K562 (cell line): ENCODE data around the gene AMIGO1. TPM values are rescaled to one million over a fixed set of nuclear protein-coding genes. Genes with fewer than 3 reads are reported as not detected.
A peak's percentile ranks its signal among the peaks of the same experiment; 100 is the strongest.

ENCODE experiments used
- EZH2 ChIP-seq: IDR thresholded peaks from 2 replicates; pipeline ENCODE4 v1.6.1; 2012; ENCODE audit warnings: low read depth, mild to moderate bottlenecking, inconsistent platforms, low read length, borderline replicate concordance
- FOXA1 ChIP-seq: fragments of 450-650 bp; IDR thresholded peaks from 2 replicates; pipeline ENCODE4 v1.6.1; 2016; ENCODE audit warnings: mild to moderate bottlenecking, borderline replicate concordance
- GTF2F1 ChIP-seq: IDR thresholded peaks from 2 replicates; pipeline ENCODE4 v1.6.1; 2011; ENCODE audit warnings: low read depth, low read length, improper control_type of control experiment
- KLF10 ChIP-seq: fragments of 250-450 bp; sonication (Bioruptor Pico); IDR thresholded peaks from 2 replicates; pipeline ENCODE4 v1.6.1; 2021; ENCODE audit warnings: matching md5 sums
- POLR2B ChIP-seq: fragments of 450-650 bp; IDR thresholded peaks from 2 replicates; pipeline ENCODE4 v1.6.1; 2018; ENCODE audit warnings: low read depth; ENCODE audit not compliant: partially characterized antibody
- YBX1 ChIP-seq: fragments of 450-650 bp; IDR thresholded peaks from 2 replicates; pipeline ENCODE4 v1.7.1; 2016; ENCODE audit warnings: mild to moderate bottlenecking
- ZBTB17 ChIP-seq: fragments of 450-650 bp; formaldehyde crosslinking; IDR thresholded peaks from 2 replicates; pipeline ENCODE4 v1.4.0; 2020; ENCODE audit warnings: mild to moderate bottlenecking
- ZNF12 ChIP-seq: sonication (generic); formaldehyde crosslinking; IDR thresholded peaks from 2 replicates; pipeline ENCODE4 v1.4.0; 2020; ENCODE audit warnings: mild to moderate bottlenecking, missing genetic modification reagents
- polyA plus RNA-seq, 8 experiments: library from polyadenylated mRNA; depleted of rRNA in 4 of 8; stranded (reverse) in 5 of 8; unstranded in 3 of 8; fragments of >200 nt; fragmentation: Nextera tagmentation in 2 of 8; fragmentation: Illumina TruSeq in 1 of 8; extraction: Ambion mirVana in 2 of 8; extraction: Trizol in 1 of 8; gene quantifications; 2 replicates each; pipeline versions ENCODE4 v1.2.1 to v1.2.3, GENCODE V29; 2011 to 2014; ENCODE audit warnings: inconsistent platforms in 1 of 8, missing spikeins in 1 of 8
- total RNA-seq, 7 experiments: library from RNA; depleted of rRNA in 6 of 7; stranded (reverse); fragments of >200 nt in 6 of 7; fragmentation: Illumina TruSeq in 2 of 7; extraction: Trizol in 2 of 7; gene quantifications; 2 replicates each; pipeline versions ENCODE4 v1.2.1 to v1.2.3, GENCODE V29; 2011 to 2021; ENCODE audit warnings: low replicate concordance in 1 of 7
- TF ChIP-seq, protein P1 (sequence below), 2 experiments: fragments of 450-650 bp in 1 of 2; IDR thresholded peaks; 2 replicates each; pipeline ENCODE4 v1.6.1; 2011 to 2017; ENCODE audit warnings: low read depth in 2 of 2, antibody characterized with exemption in 1 of 2, borderline replicate concordance in 1 of 2, low read length in 1 of 2, mild to moderate bottlenecking in 1 of 2, mixed read lengths in 1 of 2; ENCODE audit not compliant: control insufficient read depth in 1 of 2
- TF ChIP-seq, protein P2 (sequence below): sonication (generic); formaldehyde crosslinking; IDR thresholded peaks from 2 replicates; pipeline ENCODE4 v1.8.1; 2023; ENCODE audit warnings: mild to moderate bottlenecking, missing genetic modification reagents
- TF ChIP-seq, protein P3 (sequence below): fragments of 450-650 bp; IDR thresholded peaks from 2 replicates; pipeline ENCODE4 v1.6.1; 2018; ENCODE audit not compliant: partially characterized antibody
- TF ChIP-seq, protein P4 (sequence below): fragments of 200-800 bp; sonication (Bioruptor generic); IDR thresholded peaks from 2 replicates; pipeline ENCODE4 v1.6.1; 2016; ENCODE audit warnings: missing genetic modification characterization, missing compliant biosample characterization

Gene AMIGO1
- total and polyA plus RNA-seq, 9 of the 15 experiments (the other 6 are each of a cell fraction or from before 2014, with no cell fraction given), result 0.24 to 1.0 (median 0.54) TPM

DNA sequence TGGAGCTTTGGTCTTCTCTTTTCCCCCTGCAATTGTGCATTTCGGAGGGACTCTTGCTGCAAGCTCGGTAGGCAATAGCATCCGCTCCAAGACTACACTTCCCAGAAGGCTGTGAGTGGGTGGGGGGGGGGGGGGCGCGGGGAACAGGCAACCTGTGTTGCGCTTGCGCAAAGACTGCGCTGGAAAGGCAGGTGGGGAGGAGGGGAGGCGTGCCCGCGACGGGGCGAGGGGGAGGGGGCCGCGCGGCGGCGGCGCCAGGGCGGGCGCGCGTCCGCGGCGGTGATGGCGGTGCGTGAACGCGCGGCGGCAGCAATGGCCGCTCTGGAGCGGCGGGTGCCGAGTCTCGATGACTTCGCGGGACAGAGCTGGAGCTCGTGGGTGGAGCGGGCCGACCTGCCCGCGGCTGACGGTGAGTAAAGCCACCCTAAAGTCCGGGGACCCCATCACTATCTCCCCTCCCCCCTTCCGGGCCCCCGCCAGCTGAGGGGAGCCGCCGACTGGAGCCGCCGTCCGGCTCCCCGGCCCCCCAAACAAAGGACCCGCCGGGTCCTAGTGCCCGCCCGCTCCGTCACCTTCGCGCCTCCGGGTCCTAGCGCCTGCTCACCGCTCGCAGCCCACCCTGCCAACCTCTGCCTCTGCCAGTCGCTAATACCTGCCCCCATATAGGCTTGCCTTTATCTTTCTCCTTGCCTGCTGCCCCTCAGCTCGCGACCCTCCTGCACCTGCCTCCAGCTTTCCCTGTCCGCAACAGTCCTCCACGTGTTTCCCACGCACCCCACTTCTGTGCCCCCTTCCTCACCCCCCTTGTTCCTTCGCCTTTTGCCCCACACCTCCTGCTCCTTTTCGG is 25.6 kb downstream of the AMIGO1 start, which contains the start of gene ATXN7L2 (continued):
- TF ChIP-seq, protein P1, sequence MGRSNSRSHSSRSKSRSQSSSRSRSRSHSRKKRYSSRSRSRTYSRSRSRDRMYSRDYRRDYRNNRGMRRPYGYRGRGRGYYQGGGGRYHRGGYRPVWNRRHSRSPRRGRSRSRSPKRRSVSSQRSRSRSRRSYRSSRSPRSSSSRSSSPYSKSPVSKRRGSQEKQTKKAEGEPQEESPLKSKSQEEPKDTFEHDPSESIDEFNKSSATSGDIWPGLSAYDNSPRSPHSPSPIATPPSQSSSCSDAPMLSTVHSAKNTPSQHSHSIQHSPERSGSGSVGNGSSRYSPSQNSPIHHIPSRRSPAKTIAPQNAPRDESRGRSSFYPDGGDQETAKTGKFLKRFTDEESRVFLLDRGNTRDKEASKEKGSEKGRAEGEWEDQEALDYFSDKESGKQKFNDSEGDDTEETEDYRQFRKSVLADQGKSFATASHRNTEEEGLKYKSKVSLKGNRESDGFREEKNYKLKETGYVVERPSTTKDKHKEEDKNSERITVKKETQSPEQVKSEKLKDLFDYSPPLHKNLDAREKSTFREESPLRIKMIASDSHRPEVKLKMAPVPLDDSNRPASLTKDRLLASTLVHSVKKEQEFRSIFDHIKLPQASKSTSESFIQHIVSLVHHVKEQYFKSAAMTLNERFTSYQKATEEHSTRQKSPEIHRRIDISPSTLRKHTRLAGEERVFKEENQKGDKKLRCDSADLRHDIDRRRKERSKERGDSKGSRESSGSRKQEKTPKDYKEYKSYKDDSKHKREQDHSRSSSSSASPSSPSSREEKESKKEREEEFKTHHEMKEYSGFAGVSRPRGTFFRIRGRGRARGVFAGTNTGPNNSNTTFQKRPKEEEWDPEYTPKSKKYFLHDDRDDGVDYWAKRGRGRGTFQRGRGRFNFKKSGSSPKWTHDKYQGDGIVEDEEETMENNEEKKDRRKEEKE (IDR thresholded peaks at IDR 0.05; ENCODE audit: borderline replicate concordance in 1 of 2, control insufficient read depth in 1 of 2, low read depth in 2 of 2, low read length in 1 of 2), result peak in 1 of 2 experiments; percentile 79; a peak in 1 of 4 replicates
- TF ChIP-seq POLR2B, result peak; percentile 78
- TF ChIP-seq, protein P2, sequence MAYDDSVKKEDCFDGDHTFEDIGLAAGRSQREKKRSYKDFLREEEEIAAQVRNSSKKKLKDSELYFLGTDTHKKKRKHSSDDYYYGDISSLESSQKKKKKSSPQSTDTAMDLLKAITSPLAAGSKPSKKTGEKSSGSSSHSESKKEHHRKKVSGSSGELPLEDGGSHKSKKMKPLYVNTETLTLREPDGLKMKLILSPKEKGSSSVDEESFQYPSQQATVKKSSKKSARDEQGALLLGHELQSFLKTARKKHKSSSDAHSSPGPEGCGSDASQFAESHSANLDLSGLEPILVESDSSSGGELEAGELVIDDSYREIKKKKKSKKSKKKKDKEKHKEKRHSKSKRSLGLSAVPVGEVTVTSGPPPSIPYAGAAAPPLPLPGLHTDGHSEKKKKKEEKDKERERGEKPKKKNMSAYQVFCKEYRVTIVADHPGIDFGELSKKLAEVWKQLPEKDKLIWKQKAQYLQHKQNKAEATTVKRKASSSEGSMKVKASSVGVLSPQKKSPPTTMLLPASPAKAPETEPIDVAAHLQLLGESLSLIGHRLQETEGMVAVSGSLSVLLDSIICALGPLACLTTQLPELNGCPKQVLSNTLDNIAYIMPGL (CRISPR knock-in tag), result peak; percentile 86
- TF ChIP-seq, protein P3, sequence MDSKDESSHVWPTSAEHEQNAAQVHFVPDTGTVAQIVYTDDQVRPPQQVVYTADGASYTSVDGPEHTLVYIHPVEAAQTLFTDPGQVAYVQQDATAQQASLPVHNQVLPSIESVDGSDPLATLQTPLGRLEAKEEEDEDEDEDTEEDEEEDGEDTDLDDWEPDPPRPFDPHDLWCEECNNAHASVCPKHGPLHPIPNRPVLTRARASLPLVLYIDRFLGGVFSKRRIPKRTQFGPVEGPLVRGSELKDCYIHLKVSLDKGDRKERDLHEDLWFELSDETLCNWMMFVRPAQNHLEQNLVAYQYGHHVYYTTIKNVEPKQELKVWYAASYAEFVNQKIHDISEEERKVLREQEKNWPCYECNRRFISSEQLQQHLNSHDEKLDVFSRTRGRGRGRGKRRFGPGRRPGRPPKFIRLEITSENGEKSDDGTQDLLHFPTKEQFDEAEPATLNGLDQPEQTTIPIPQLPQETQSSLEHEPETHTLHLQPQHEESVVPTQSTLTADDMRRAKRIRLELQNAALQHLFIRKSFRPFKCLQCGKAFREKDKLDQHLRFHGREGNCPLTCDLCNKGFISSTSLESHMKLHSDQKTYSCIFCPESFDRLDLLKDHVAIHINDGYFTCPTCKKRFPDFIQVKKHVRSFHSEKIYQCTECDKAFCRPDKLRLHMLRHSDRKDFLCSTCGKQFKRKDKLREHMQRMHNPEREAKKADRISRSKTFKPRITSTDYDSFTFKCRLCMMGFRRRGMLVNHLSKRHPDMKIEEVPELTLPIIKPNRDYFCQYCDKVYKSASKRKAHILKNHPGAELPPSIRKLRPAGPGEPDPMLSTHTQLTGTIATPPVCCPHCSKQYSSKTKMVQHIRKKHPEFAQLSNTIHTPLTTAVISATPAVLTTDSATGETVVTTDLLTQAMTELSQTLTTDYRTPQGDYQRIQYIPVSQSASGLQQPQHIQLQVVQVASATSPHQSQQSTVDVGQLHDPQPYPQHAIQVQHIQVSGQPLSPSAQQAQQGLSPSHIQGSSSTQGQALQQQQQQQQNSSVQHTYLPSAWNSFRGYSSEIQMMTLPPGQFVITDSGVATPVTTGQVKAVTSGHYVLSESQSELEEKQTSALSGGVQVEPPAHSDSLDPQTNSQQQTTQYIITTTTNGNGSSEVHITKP, result peak; percentile 88
- no peak for TF ChIP-seq YBX1
- TF ChIP-seq, protein P4, sequence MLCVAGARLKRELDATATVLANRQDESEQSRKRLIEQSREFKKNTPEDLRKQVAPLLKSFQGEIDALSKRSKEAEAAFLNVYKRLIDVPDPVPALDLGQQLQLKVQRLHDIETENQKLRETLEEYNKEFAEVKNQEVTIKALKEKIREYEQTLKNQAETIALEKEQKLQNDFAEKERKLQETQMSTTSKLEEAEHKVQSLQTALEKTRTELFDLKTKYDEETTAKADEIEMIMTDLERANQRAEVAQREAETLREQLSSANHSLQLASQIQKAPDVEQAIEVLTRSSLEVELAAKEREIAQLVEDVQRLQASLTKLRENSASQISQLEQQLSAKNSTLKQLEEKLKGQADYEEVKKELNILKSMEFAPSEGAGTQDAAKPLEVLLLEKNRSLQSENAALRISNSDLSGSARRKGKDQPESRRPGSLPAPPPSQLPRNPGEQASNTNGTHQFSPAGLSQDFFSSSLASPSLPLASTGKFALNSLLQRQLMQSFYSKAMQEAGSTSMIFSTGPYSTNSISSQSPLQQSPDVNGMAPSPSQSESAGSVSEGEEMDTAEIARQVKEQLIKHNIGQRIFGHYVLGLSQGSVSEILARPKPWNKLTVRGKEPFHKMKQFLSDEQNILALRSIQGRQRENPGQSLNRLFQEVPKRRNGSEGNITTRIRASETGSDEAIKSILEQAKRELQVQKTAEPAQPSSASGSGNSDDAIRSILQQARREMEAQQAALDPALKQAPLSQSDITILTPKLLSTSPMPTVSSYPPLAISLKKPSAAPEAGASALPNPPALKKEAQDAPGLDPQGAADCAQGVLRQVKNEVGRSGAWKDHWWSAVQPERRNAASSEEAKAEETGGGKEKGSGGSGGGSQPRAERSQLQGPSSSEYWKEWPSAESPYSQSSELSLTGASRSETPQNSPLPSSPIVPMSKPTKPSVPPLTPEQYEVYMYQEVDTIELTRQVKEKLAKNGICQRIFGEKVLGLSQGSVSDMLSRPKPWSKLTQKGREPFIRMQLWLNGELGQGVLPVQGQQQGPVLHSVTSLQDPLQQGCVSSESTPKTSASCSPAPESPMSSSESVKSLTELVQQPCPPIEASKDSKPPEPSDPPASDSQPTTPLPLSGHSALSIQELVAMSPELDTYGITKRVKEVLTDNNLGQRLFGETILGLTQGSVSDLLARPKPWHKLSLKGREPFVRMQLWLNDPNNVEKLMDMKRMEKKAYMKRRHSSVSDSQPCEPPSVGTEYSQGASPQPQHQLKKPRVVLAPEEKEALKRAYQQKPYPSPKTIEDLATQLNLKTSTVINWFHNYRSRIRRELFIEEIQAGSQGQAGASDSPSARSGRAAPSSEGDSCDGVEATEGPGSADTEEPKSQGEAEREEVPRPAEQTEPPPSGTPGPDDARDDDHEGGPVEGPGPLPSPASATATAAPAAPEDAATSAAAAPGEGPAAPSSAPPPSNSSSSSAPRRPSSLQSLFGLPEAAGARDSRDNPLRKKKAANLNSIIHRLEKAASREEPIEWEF (CRISPR knock-in tag), result no peak
- TF ChIP-seq ZNF12 (CRISPR knock-in tag), result no peak
- TF ChIP-seq ZBTB17 (CRISPR knock-in tag), result peak; percentile 64; the same call in 1 of the 2 replicates
- no peak for TF ChIP-seq EZH2
- no peak for TF ChIP-seq KLF10 (CRISPR knock-in tag)
- TF ChIP-seq FOXA1, result no peak
- TF ChIP-seq GTF2F1, result no peak
